ENCODE measurements around the gene MAP2K2.

MAP2K2 gene

DNA sequence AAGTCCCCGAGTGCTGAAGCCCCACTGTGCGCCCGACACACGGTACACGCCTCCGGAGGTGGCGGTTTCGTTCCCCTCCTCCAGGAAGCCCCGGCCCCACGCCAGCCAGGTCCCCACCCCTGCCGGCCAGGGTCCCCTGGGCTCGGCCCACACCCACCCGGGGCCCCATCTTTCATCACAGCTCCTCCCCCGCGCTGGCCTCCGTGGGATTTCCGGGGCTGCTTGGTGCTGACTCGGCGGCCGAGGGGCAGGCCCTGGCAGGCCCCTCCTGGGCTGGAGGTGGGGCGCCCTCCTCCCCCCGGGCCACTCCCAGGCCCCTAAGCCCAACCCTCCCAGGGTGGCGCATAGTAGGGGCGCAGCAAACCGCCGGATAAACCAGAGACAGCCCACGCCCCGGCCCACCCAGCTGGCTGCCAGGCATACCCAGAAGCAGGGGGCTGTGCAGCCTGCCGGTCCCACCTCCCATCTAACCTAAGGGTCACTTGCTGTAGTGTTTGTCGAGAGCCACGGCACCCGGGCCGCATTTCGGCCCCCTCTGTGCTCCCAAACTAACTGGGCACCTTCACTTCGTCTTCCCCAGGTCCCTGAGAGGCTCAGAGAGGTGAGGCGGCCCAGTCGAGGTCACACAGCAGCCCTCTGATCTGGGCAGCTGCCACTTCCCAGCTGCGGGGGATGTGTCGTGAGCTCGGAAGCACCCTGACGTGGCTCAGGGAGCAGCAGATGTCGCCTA lies 63.9 kb downstream of the MAP2K2 start:
- DNase-seq = peak; percentile 58

GRCh38 chr19:4059453-4059871 lies 64.5 kb downstream of the MAP2K2 start:
- DNase-seq = no peak

- DNase-seq = no peak
Measured at GRCh38 chr19:4058693-4059452, 65.0 kb downstream of the MAP2K2 start.

- DNase-seq = no peak
Measured at GRCh38 chr19:4057931-4058692, 65.8 kb downstream of the MAP2K2 start.

GRCh38 chr19:4055209-4055552 lies 68.7 kb downstream of the MAP2K2 start:
- DNase-seq = no peak

- DNase-seq = no peak
Measured at GRCh38 chr19:4054441-4055208, 69.3 kb downstream of the MAP2K2 start.

GRCh38 chr19:4053423-4054324 lies 70.2 kb downstream of the MAP2K2 start:
- no peak for DNase-seq

- DNase-seq = no peak
Measured at GRCh38 chr19:4052993-4053422, 70.9 kb downstream of the MAP2K2 start.

GRCh38 chr19:4052114-4052992 lies 71.6 kb downstream of the MAP2K2 start:
- no peak for DNase-seq

DNA sequence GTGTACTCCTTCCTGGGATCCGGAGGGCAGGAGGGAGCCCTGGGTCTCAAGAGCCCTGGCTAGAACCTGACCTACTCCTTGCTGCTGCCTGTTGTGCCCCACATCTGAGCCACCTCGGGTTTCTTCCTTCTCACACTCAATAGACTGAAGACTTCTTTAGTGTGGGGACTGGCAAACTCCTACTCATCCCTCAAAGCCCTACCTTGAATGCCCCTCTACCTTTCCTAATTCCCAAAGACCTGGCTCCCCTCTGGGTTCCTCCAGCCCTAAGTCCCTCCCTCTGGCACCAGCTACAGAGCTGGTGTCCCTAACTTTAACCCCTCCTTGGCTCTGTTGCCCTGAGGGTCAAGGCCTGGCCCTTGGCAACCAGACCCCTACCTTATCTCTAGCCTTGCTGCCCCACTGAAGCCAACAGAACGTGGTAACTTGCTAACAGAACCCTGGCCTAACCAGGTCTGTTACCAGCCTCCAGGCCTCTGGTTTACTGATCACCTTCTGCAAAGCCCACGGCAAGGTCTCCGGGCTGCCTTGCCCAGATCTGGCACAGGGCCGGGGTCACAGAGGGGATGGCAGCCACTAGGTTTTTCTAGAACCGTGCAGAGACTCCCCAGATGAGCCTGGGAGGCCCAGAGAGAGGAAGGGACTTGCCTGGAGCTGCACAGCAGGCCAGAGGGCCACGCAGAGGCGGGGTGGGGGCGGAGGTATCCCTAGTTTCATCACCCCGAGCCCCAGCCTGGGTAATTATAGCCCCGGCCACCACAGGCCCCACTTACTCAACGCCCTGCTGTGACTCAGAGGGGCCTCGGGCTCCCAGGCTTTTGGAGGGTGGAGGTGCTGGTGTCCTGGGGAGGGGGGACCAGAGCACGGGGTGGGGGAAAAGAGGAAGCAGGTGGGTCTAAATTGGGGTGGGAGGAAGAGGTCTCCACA lies 72.5 kb downstream of the MAP2K2 start:
- no peak for DNase-seq

- DNase-seq = no peak
Measured at GRCh38 chr19:4049432-4049831, 74.5 kb downstream of the MAP2K2 start.

- no peak for DNase-seq
Measured at GRCh38 chr19:4046946-4047683, 76.8 kb downstream of the MAP2K2 start.

- no peak for DNase-seq
Measured at GRCh38 chr19:4046362-4046691, 77.6 kb downstream of the MAP2K2 start.

DNA sequence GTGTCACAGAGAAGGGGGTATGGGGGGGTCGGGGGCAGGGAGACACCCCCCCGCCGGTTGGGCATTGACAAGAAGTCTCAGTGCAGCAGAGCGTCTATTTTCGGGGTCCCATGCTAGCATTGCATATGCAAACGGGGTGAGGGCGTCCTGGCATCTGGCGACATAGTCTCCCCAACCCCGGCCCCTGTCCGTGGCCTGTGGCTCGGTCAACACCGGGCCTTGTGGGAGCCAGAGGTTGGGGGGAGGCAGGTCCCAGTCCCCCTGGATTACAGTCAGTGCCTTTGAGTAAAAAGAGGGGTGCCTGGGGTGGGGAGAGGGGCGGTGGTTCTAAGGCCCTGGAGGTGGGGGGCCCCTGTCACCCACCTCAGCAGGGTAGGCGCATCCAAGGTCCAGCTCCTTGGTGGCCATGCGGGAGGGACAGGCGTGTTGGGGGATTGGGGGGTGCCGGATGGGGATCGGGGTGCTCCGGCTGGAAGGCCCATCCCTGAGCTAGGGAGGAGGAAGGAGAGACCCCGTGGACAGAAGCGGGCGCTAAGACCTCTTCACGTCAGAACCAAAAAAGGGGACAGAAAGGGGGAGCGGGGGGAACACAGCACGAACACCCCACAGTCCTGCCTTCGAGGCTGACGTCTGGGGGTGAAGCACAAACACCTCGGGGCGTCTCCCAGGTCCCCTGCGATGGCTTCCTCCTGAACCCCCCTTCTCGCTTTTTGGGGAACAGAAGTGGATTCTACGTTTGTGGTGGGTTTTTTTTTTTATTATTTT lies 78.1 kb downstream of the MAP2K2 start:
- no peak for DNase-seq

GRCh38 chr19:4044990-4045465 lies 78.9 kb downstream of the MAP2K2 start:
- no peak for DNase-seq

DNA sequence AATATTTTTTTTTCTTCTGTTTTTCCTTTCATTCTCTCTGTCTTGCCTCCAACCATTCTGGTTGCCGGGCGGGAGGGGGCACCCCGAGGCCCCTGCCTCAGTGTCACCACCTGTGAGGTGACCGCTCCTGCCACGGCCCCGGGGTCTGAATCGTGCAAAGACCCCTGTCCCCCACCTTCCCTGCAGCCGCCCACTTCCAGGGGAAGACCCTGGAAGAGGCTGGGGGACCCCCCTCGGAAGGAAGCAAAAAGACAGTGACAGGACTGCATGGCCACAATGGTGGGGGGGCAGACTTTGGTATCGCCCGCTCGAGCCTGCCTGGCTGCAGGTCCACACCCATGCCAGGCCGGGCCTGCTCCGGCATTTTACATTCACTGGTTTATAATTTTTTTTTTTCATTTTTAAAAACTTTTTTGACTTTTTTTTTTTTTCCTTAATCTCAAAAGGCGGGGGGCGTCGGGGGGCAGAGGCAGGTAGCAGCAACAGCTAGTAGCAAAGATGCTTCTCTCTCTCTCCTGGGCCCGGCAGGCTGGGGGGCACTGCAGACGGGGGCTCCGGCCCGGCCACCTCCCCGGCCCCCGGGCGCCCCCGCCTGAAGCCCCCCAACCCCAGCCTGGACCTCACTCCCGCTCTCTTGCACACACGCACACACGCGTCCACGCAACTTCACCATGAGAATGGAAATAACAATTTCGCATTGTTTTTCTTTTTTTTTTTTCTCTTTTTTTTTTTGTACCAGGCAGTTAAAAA lies 79.8 kb downstream of the MAP2K2 start:
- no peak for DNase-seq

- no peak for DNase-seq
Measured at GRCh38 chr19:4043401-4043800, 80.5 kb downstream of the MAP2K2 start.

Data from central memory CD4-positive, alpha-beta T cell (primary cell).